ENCODE results near the gene KIF14. TPM values are rescaled to one million over a fixed set of nuclear protein-coding genes. Genes with fewer than 3 reads are reported as not detected.

KIF14 gene
- total and polyA plus RNA-seq, 7 donors = under 0.01 to 2.0 (median 0.28) TPM; not detected in 2

DNA sequence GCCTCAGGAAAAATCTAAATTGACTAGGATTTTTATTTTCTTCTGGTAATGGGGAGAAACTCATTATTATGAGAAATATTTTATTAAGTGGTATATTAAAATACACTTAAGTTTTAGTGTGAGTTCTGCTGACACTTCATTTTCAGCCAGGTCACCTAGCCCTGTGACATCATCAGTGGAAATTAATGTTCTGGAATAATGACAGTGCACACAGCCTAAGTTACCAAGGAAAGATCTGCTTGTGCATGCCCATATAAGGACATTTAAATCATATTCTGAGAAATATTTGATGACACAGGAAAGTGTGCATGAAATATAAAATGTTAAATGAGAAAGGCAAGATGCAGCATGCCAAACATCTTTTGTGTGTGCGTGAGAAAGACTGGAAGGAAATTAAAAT is 102.0 kb downstream of the KIF14 start:
- H3K4me3 ChIP-seq = no peak overlapping the region
- intact Hi-C loops (cut with DNase I) = loop anchor here (10.0 kb wide), 1 partner anchor 834 kb away; no protein-coding TSS in a partner anchor

DNA sequence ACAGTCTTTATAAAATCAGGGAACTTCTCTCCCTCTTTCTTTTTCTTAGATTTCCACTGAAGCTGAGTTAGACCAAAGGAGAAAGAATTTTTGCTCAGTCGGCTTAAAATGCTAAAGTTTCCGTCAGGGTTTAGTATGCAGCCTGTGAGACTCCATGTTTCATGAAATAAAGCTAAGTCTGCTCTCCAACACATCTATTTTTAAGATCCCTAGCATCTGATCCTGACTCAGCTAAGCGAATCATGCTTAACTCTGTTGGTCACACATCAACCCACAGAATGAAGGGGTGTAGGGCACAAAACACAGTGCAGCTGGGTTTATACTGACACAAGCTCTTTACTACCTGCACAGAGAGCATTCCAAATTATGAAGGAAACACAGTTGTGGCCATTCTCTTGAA is 108.4 kb downstream of the KIF14 start:
- WGBS, 2 donors = 74 to 88% methylated on average over 3 of the region's 3 CpGs
- no peaks in the 10 kb centered on the region for H3K36me3 ChIP-seq
- peaks cover 0 to 10% (median 0%) of the 10 kb centered on the region in 3 donors for H3K27me3 ChIP-seq
- no peaks in the 10 kb centered on the region for H3K4me1 ChIP-seq
- no peak for DNase-seq
- no peak overlapping the region for H3K4me3 ChIP-seq
- TF ChIP-seq, protein P1, sequence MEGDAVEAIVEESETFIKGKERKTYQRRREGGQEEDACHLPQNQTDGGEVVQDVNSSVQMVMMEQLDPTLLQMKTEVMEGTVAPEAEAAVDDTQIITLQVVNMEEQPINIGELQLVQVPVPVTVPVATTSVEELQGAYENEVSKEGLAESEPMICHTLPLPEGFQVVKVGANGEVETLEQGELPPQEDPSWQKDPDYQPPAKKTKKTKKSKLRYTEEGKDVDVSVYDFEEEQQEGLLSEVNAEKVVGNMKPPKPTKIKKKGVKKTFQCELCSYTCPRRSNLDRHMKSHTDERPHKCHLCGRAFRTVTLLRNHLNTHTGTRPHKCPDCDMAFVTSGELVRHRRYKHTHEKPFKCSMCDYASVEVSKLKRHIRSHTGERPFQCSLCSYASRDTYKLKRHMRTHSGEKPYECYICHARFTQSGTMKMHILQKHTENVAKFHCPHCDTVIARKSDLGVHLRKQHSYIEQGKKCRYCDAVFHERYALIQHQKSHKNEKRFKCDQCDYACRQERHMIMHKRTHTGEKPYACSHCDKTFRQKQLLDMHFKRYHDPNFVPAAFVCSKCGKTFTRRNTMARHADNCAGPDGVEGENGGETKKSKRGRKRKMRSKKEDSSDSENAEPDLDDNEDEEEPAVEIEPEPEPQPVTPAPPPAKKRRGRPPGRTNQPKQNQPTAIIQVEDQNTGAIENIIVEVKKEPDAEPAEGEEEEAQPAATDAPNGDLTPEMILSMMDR (IDR thresholded peaks at IDR 0.05) = no peak
- TF ChIP-seq POLR2AphosphoS5 (IDR thresholded peaks at IDR 0.05) = no peak
- no peak for TF ChIP-seq POLR2A (IDR thresholded peaks at IDR 0.05)
- TF ChIP-seq EP300 (IDR thresholded peaks at IDR 0.05) = no peak
- no peaks in the 10 kb centered on the region for H3K9me3 ChIP-seq
- H3K27ac ChIP-seq = no peak overlapping the region
- intact Hi-C loops (cut with DNase I) = loop anchor here (10.0 kb wide), 1 partner anchor 827 kb away; no protein-coding TSS in a partner anchor

More for the DNA sequence above, 102.0 kb downstream of the KIF14 start:
- DNase-seq = no peak
- no peak for TF ChIP-seq EP300 (IDR thresholded peaks at IDR 0.05)
- no peak for TF ChIP-seq POLR2A (IDR thresholded peaks at IDR 0.05)
- TF ChIP-seq POLR2AphosphoS5 (IDR thresholded peaks at IDR 0.05) = no peak
- TF ChIP-seq, protein P1 (IDR thresholded peaks at IDR 0.05) = no peak
- 84 to 97% methylated on average over 1 of the region's 1 CpG for whole genome bisulfite sequencing, 2 donors
- Histone ChIP-seq H3K9me3 (no peaks in the 10 kb centered on the region), H3K36me3 (no peaks in the 10 kb centered on the region), H3K4me1 (no peaks in the 10 kb centered on the region), H3K27ac (no peak overlapping the region), H3K27me3 (peaks cover 0 to 3% (median 0%) of the 10 kb centered on the region in 3 donors)

DNA sequence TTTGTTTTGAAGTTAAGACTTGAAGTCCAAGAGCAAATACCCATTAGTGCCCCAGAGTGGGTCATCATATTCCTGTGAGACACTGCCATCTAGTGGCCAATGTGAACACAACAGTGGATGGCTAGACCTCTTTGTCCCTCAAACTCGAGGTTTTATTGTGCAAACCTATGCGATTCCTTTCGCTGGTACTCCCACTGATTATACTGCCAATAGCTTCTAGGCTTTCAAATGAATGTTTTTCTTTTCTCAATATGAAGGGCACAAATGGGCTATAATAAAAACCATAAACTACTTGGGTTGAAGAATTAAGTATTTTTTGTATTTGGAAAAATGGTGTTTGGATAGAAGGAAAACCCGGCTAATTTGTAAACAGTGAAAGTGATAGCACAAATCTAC is 110.3 kb downstream of the KIF14 start:
- Histone ChIP-seq H3K4me1 (peaks cover 0 to 6% (median 0%) of the 10 kb centered on the region in 4 donors), H3K4me3 (no peak overlapping the region), H3K27ac (no peak overlapping the region), H3K36me3 (no peaks in the 10 kb centered on the region), H3K9me3 (no peaks in the 10 kb centered on the region), H3K27me3 (peaks cover 0 to 8% (median 0%) of the 10 kb centered on the region in 3 donors)
- no peak for TF ChIP-seq POLR2AphosphoS5 (IDR thresholded peaks at IDR 0.05)
- no peak for TF ChIP-seq POLR2A (IDR thresholded peaks at IDR 0.05)
- TF ChIP-seq, protein P1 (IDR thresholded peaks at IDR 0.05) = peak; percentile 68 to 90 (median 82)
- no peak for TF ChIP-seq EP300 (IDR thresholded peaks at IDR 0.05)
- intact Hi-C loops (cut with DNase I) = loop anchor here (10.0 kb wide), 1 partner anchor 825 kb away; no protein-coding TSS in a partner anchor
- peak; percentile 76 for DNase-seq
- 11 to 20% methylated on average over 4 of the region's 4 CpGs for WGBS, 2 donors

DNA sequence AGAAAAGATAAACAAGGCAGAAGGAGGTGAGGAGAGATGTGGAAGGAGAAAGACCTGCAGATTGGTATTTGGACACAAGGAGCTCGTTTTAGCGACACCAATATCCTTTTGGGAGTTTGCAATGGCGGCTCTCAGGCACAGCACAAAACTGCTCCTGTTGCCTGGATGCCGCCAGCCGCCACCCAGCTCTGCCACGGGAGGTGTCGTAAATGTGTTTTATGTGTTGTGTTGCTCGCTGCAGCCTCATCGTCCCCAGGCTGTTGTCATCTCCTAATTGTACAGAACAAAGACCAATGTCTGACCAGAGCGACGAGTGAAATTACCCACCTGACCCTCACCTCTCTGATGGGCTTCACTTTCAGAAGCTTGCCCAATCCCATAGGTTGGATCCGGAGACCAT is 114.1 kb downstream of the KIF14 start:
- no peaks in the 10 kb centered on the region for H3K9me3 ChIP-seq
- TF ChIP-seq, protein P1 (IDR thresholded peaks at IDR 0.05) = no peak
- TF ChIP-seq POLR2A (IDR thresholded peaks at IDR 0.05) = no peak
- TF ChIP-seq EP300 (IDR thresholded peaks at IDR 0.05) = no peak
- TF ChIP-seq POLR2AphosphoS5 (IDR thresholded peaks at IDR 0.05) = no peak
- H3K27me3 ChIP-seq = peaks cover 0 to 8% (median 0%) of the 10 kb centered on the region in 3 donors
- DNase-seq = no peak
- no peak overlapping the region for H3K4me3 ChIP-seq
- intact Hi-C loops (cut with DNase I) = no loop called here
- no peak overlapping the region for H3K27ac ChIP-seq
- peaks cover 0 to 6% (median 0%) of the 10 kb centered on the region in 4 donors for H3K4me1 ChIP-seq
- 50 to 80% methylated on average over 12 of the region's 12 CpGs for WGBS, 2 donors
- H3K36me3 ChIP-seq = no peaks in the 10 kb centered on the region

DNA sequence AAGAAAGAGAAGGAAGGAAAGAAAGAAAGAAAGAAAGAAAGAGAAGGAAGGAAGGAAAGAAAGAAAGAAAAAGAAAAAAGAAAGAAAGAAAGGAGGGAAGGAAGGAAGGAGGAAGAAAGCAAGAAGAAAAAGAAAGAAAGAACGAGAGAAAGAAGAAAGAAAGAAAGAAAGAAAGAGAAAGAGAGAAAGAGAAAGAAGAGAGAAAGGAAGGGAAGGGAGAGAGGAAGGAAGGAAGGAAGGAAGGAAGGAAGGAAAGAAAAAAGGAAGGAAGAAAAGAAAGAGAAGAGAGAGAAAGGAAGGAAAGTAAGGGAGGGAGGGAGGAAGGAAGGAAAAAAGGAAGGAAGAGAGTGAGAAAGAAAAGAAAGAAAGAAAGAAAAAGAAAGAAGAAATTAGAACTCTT is 115.3 kb downstream of the KIF14 start:
- DNase-seq = no peak
- Histone ChIP-seq H3K27ac (no peak overlapping the region), H3K9me3 (no peaks in the 10 kb centered on the region), H3K36me3 (no peaks in the 10 kb centered on the region), H3K27me3 (no peaks in the 10 kb centered on the region), H3K4me3 (no peak overlapping the region), H3K4me1 (peaks cover 0 to 6% (median 0%) of the 10 kb centered on the region in 4 donors)
- intact Hi-C loops (cut with DNase I) = no loop called here
- WGBS, 2 donors = 83 to 90% methylated on average over 1 of the region's 1 CpG
- TF ChIP-seq POLR2AphosphoS5 (IDR thresholded peaks at IDR 0.05) (no peak), EP300 (IDR thresholded peaks at IDR 0.05) (no peak), POLR2A (IDR thresholded peaks at IDR 0.05) (no peak)
- TF ChIP-seq, protein P1 (IDR thresholded peaks at IDR 0.05) = no peak

All from sigmoid colon (tissue), 7 donors.